GM12892 (cell line): ENCODE measurements around the gene PIGK.

Experiments used
- POLR2A ChIP-seq: IDR thresholded peaks from 2 replicates; pipeline ENCODE4 v1.6.1; 2011; ENCODE audit warnings: low read depth, low read length, control low read depth
- POLR2AphosphoS5 ChIP-seq: IDR thresholded peaks from 2 replicates; pipeline ENCODE4 v1.6.1; 2011; ENCODE audit warnings: low read depth, low read length, control low read depth
- TAF1 ChIP-seq: IDR thresholded peaks from 2 replicates; pipeline ENCODE4 v1.6.1; 2011; ENCODE audit warnings: low read depth, mild to moderate bottlenecking, control low read depth, low read length, borderline replicate concordance

DNA sequence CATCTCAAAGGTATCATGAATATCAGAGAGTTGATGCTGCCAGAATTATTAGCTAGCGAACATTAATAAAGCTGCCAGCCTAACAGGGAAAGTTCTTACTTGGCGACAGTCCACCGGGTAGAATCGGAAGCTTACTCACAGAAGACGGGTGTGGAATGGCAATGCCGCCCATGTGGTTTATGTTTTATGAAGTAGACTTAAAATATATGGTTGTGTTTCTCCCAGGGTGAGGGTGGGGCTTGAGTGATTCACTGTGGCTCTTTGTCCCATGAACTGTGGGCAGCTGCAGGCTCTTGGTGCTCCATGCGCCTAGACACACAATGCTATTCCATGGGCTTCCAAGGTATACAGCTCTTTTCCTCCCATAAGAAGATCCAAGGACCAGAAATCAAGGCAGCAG, 162.7 kb downstream of the PIGK start:
- no peak for TF ChIP-seq POLR2A
- TF ChIP-seq POLR2AphosphoS5 = no peak
- TF ChIP-seq TAF1 = no peak
